ENCODE data around the gene LRRC74A. TPM values are rescaled to one million over a fixed set of nuclear protein-coding genes. Genes with fewer than 3 reads are reported as not detected.

The LRRC74A gene
- total and polyA plus RNA-seq, 9 of the 15 experiments (the other 6 are each of a cell fraction or from before 2014, with no cell fraction given): not detected

GRCh38 chr14:76784266-76784874, 41.8 kb upstream of the LRRC74A start (continued):
- no peak for TF ChIP-seq ATF2 (CRISPR knock-in tag; IDR thresholded peaks at IDR 0.05)

- Histone ChIP-seq H3K27me3 (ENCODE audit: control insufficient read depth in 2 of 2, insufficient read depth in 2 of 2, low read length in 2 of 2) (no peaks in the 10 kb centered on the region), H3K9me1 (ENCODE audit: control insufficient read depth, insufficient read depth, low read length) (no peaks in the 10 kb centered on the region), H2AFZ (ENCODE audit: low read depth, low read length) (no peak overlapping the region), H3K4me1 (replicated peaks in 1 of 2; ENCODE audit: control insufficient read depth in 2 of 2, insufficient read depth in 2 of 2, low read length in 2 of 2) (peaks cover 0 to 11% of the 10 kb centered on the region in 2 experiments; a peak in 4 of 5 replicates), H3K36me3 (ENCODE audit: control insufficient read depth, insufficient read depth, low read length) (peaks cover 29% of the 10 kb centered on the region; the same call in 2 of the 3 replicates), H3K79me2 (ENCODE audit: control insufficient read depth, insufficient read depth, low read length) (no peaks in the 10 kb centered on the region), H3K9ac (ENCODE audit: insufficient read depth in 1 of 2, low read depth in 2 of 2, low read length in 2 of 2) (no peak overlapping the region), H3K9me3 (replicated peaks; ENCODE audit: control insufficient read depth, insufficient read depth, low read depth, low read length) (no peaks in the 10 kb centered on the region), H3K4me2 (ENCODE audit: insufficient read depth, low read length) (no peak overlapping the region), H3K4me3 (no peak overlapping the region), H3K27ac (ENCODE audit: extremely low read depth, low read depth, low read length) (no peak overlapping the region), H4K20me1 (replicated peaks; ENCODE audit: control insufficient read depth, insufficient read depth, low read length) (no peaks in the 10 kb centered on the region)
- peak; percentile 86 to 95 (median 92) for DNase-seq (ENCODE audit: extremely low read depth in 1 of 4, low spot score in 3 of 4)
- ChIA-PET CTCF (ENCODE audit: low intra/inter-chr PET ratio) (interaction anchor here (2.4 kb wide), 1 partner anchor 74 kb away, joined by 21 read pairs; no protein-coding TSS in a partner anchor), POLR2A (interaction anchor here (0.6 to 2.7 kb wide), 3 partner anchors 13 to 255 kb away, joined by 3 to 7 read pairs (median 3); no protein-coding TSS in a partner anchor)
- peak; percentile 89 for FAIRE-seq
- intact Hi-C loops (cut with micrococcal nuclease) (loop anchor here (1.0 kb wide), 1 partner anchor 75 kb away; no protein-coding TSS in a partner anchor), in situ Hi-C loops (cut with MboI) (loop anchor here (5.0 kb wide), 1 partner anchor 73 kb away; no protein-coding TSS in a partner anchor)
- no TSS peak for BruUV-seq (replicated peaks)
- WGBS (ENCODE audit: insufficient coverage, low coverage, missing lambda C conversion rate): 14% methylated on average over 2 of the region's 2 CpGs
- ATAC-seq: peak; percentile 100
- TF ChIP-seq ARID2 (IDR thresholded peaks at IDR 0.05) (0 out of 2 replicates have a peak, but pooled peaks have one; percentile 66), PKNOX1 (IDR thresholded peaks at IDR 0.05) (peak; percentile 68; the same call in 1 of the 2 replicates), NFYB (IDR thresholded peaks at IDR 0.05; ENCODE audit: extremely low read depth, insufficient read length) (peak; percentile 37), CTBP1 (IDR thresholded peaks at IDR 0.05; ENCODE audit: borderline replicate concordance) (peak; percentile 75), USF1 (CRISPR knock-in tag; IDR thresholded peaks at IDR 0.05) (no peak), ZKSCAN1 (IDR thresholded peaks at IDR 0.05; ENCODE audit: low read depth, low read length) (peak; percentile 89)
These were observed 41.3 kb upstream of the LRRC74A start for GRCh38 chr14:76784881-76785280.

All from K562 (cell line).